PC-3 (cell line): ENCODE data around the gene JMJD4. TPM values are rescaled to one million over a fixed set of nuclear protein-coding genes. Genes with fewer than 3 reads are reported as not detected.

Source experiments
- ATAC-seq: fragments of 200-7000 bp; cut with Tn5 transposase; 2 replicates; pipeline ENCODE4 v1.9.1; 2020; ENCODE audit warnings: mild to moderate bottlenecking, moderate library complexity
- BruUV-seq: library from RNA; stranded (reverse); fragments of 400-500 nt; replicated peaks from 2 replicates; lab custom pipeline; 2021; lab: Mats Ljungman, UMichigan
- CTCF ChIA-PET: fragments of 300-600 bp; sonication (Branson Sonifier 250); formaldehyde crosslinking; loops from one replicate; lab custom pipeline; 2022; ENCODE audit warnings: antibody characterized with exemption; lab: Charles Lee
- POLR2A ChIA-PET: fragments of 300-600 bp; sonication (Branson Sonifier 250); formaldehyde crosslinking; loops from one replicate; lab custom pipeline; 2022; ENCODE audit warnings: antibody characterized with exemption; ENCODE audit not compliant: unreplicated experiment; lab: Charles Lee
- DNase-seq: peaks from one replicate; pipeline ENCODE4 v3.0.0-alpha.2; 2015
- H2AFZ ChIP-seq: fragments of 300-600 bp; sonication (generic); 2 replicates; pipeline ENCODE4 v1.6.0; 2016; ENCODE audit warnings: antibody characterized with exemption, low read length
- H3F3A ChIP-seq: fragments of 300-600 bp; sonication (generic); one replicate; pipeline ENCODE4 v1.6.0; 2017; ENCODE audit warnings: antibody characterized with exemption, low read length, control low read depth, mild to moderate bottlenecking; ENCODE audit not compliant: unreplicated experiment
- H3K27ac ChIP-seq: fragments of 300-600 bp; sonication (generic); 2 replicates; pipeline ENCODE4 v1.5.1; 2016; ENCODE audit warnings: mild to moderate bottlenecking, low read length
- H3K27me3 ChIP-seq: fragments of 300-600 bp; sonication (generic); 2 replicates; pipeline ENCODE4 v1.6.1; 2016; ENCODE audit warnings: low read length, mixed read lengths
- H3K36me3 ChIP-seq: fragments of 300-600 bp; sonication (generic); 2 replicates; pipeline ENCODE4 v1.6.1; 2016; ENCODE audit warnings: low read depth, mixed run types, low read length, mixed read lengths
- H3K4me1 ChIP-seq: fragments of 300-600 bp; sonication (generic); 2 replicates; pipeline ENCODE4 v1.5.1; 2016; ENCODE audit warnings: low read length; ENCODE audit not compliant: insufficient read depth
- H3K4me2 ChIP-seq: fragments of 300-600 bp; sonication (generic); 2 replicates; pipeline ENCODE4 v1.6.0; 2016; ENCODE audit warnings: low read length
- H3K4me3 ChIP-seq: fragments of 300-600 bp; sonication (generic); 2 replicates; pipeline ENCODE4 v1.5.1; 2016; ENCODE audit warnings: mild to moderate bottlenecking, low read length, mixed read lengths
- H3K79me2 ChIP-seq: fragments of 300-600 bp; sonication (generic); 2 replicates; pipeline ENCODE4 v1.6.1; 2017; ENCODE audit warnings: low read length, mixed read lengths
- H3K9ac ChIP-seq: fragments of 300-600 bp; sonication (generic); 2 replicates; pipeline ENCODE4 v1.6.0; 2016; ENCODE audit warnings: mild to moderate bottlenecking, low read length
- H3K9me2 ChIP-seq: fragments of 300-600 bp; sonication (generic); replicated peaks from 2 replicates; pipeline ENCODE4 v1.6.1; 2016; ENCODE audit warnings: mixed run types, low read length, mixed read lengths
- H3K9me3 ChIP-seq: fragments of 300-600 bp; sonication (generic); 2 replicates; pipeline ENCODE4 v1.6.1; 2016; ENCODE audit warnings: low read length, mixed read lengths
- H4K20me1 ChIP-seq: fragments of 300-600 bp; sonication (generic); 2 replicates; pipeline ENCODE4 v1.6.1; 2016; ENCODE audit warnings: low read length, mixed read lengths
- CTCF ChIP-seq: fragments of 300-600 bp; sonication (generic); conservative IDR thresholded peaks from 2 replicates; pipeline ENCODE4 v1.5.1; 2017; ENCODE audit warnings: antibody characterized with exemption, low read depth, mild to moderate bottlenecking, low read length
- EZH2 ChIP-seq: fragments of 300-600 bp; sonication (generic); IDR thresholded peaks from one replicate; pipeline ENCODE4 v1.6.1; 2017; ENCODE audit warnings: antibody characterized with exemption, mild to moderate bottlenecking, low read length; ENCODE audit not compliant: unreplicated experiment
- EZH2phosphoT487 ChIP-seq: fragments of 300-600 bp; sonication (generic); IDR thresholded peaks from 2 replicates; pipeline ENCODE4 v1.6.1; 2018; ENCODE audit warnings: mild to moderate bottlenecking, antibody characterized with exemption, low read length, borderline replicate concordance
- intact Hi-C: fragments of 100-400 bp; cut with micrococcal nuclease; formaldehyde crosslinking; loops from 2 replicates; pipeline ENCODE4 v1.9.0; 2023
- total RNA-seq: library from RNA; depleted of rRNA; stranded (reverse); fragments of >200 nt; gene quantifications from 2 replicates; pipeline ENCODE4 v1.2.3, GENCODE V29; 2014

The JMJD4 gene
- total RNA-seq, 1 experiment from 2014 or later = 80.5 TPM

DNA sequence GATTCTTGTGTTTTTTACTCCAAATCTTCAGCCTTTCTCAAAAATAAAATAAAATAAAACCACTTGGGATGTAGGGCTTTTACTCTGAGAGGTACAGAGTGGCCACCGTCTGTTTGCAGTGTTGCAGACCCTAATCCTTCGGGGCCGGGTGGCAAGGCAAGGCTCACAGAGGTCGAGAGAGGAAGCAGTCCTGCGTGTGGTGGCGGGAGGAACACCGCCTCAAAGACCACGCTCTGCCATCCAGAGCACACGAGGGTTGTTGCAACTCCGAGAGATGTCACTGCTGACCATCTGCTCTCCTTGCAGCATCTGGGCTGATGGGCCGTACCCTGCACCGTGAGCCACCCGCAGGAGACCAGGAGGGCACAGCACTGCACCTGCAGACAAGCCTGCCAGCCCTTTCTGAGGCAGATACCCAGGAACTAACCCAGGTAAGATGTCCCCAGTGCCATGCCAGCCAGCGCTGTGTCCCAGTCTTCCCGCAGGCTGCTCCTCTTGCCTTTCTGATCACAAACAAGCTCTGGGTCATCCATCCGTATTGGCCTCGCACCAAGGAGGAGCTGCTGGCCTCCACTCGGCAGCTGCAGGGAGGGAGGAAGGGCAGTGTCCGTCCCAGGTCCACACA, 31.7 kb upstream of the JMJD4 start:
- Histone ChIP-seq H3K4me2 (peak overlapping the region; percentile 1; the same call in 1 of the 2 replicates), H3K4me3 (no peak overlapping the region), H4K20me1 (peaks cover 31% of the 10 kb centered on the region), H3K27me3 (no peaks in the 10 kb centered on the region), H2AFZ (no peak overlapping the region), H3K9me3 (no peaks in the 10 kb centered on the region), H3K27ac (no peak overlapping the region), H3K9me2 (no peaks in the 10 kb centered on the region), H3K79me2 (peaks cover 36% of the 10 kb centered on the region), H3K9ac (no peak overlapping the region), H3F3A (no peaks in the 10 kb centered on the region), H3K4me1 (peaks cover 51% of the 10 kb centered on the region), H3K36me3 (peaks cover 38% of the 10 kb centered on the region)
- POLR2A ChIA-PET = no interaction called here
- no peak for DNase-seq
- intact Hi-C loops = loop anchor here (1.0 to 10.0 kb wide), 2 partner anchors 22 to 318 kb away; partner anchors contain the start of gene ARF1
- ATAC-seq = no peak
- CTCF ChIA-PET = interaction anchor here (0.6 to 1.2 kb wide), 3 partner anchors 23 to 187 kb away, joined by 4 to 6 read pairs (median 5); no protein-coding TSS in a partner anchor
- TF ChIP-seq EZH2 = no peak
- TF ChIP-seq EZH2phosphoT487 = no peak
- no peak for TF ChIP-seq CTCF
- BruUV-seq = no TSS peak

DNA sequence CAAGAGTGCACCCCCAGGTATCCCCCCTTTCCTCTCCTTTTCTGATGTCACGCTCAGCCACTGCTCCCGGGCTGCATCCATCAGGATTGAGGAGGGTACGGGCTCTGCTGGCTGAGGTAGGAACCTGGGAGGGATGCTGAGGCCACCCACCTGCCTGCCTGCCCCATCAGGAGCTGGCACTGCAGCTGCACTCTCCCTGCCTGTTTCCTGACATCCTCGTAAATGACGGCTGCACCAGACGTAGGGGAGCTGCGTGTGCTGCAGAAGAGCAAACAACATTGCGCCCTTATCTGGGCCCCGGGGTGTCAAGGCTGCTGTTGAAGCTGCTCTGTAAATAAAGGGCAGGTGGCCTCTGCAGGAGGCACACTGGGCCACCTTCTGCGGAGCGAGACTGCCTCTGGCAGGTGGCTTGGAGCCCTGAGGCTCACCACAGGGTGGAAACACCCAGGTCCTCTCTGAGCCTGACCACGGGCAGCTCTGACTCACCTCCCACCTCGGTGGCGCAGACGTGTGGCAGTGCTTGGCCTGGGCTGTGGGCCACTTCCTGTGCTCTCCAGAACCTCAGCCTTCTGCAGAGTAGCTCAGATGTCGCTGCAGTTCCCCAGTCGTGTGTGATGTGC, 31.0 kb upstream of the JMJD4 start:
- Histone ChIP-seq H3K4me2 (peak overlapping the region; percentile 23), H3K27ac (no peak overlapping the region), H4K20me1 (peaks cover 31% of the 10 kb centered on the region), H3K27me3 (no peaks in the 10 kb centered on the region), H2AFZ (no peak overlapping the region), H3F3A (no peaks in the 10 kb centered on the region), H3K4me1 (peaks cover 51% of the 10 kb centered on the region), H3K9me3 (no peaks in the 10 kb centered on the region), H3K4me3 (no peak overlapping the region), H3K79me2 (peaks cover 43% of the 10 kb centered on the region), H3K9ac (no peak overlapping the region), H3K9me2 (no peaks in the 10 kb centered on the region), H3K36me3 (peaks cover 44% of the 10 kb centered on the region)
- TF ChIP-seq CTCF = 0 out of 2 replicates have a peak, but pooled peaks have one; percentile 7
- no peak for TF ChIP-seq EZH2
- TF ChIP-seq EZH2phosphoT487 = peak; percentile 100
- ChIA-PET POLR2A (no interaction called here), CTCF (interaction anchor here (0.6 to 1.2 kb wide), 3 partner anchors 23 to 187 kb away, joined by 4 to 6 read pairs (median 5); no protein-coding TSS in a partner anchor)
- ATAC-seq (peak; percentile 73), DNase-seq (peak; percentile 96)
- no TSS peak for BruUV-seq
- intact Hi-C loops = loop anchor here (1.0 to 10.0 kb wide), 2 partner anchors 22 to 319 kb away; partner anchors contain the start of gene ARF1
